Thoracic aorta (tissue), 2 donors: Measurements from ENCODE around the gene NPFFR2. TPM values are rescaled to one million over a fixed set of nuclear protein-coding genes. Genes with fewer than 3 reads are reported as not detected.

Source experiments
- ATAC-seq: fragments of 150-250 bp; one replicate; pipeline ENCODE4 v1.8.0; 2017; ENCODE audit warnings: low read depth; ENCODE audit not compliant: insufficient number of reproducible peaks, low FRiP score
- DNase-seq: peaks from one replicate; pipeline ENCODE4 v3.0.0-alpha.2; 2020; ENCODE audit warnings: low spot score
- H3K27ac ChIP-seq, 2 donors: fragments of 200-600 bp; sonication (generic); 1 replicate in 1 of 2; 2 replicates in 1 of 2; pipeline ENCODE4 v1.5.1; 2016; ENCODE audit warnings: mild to moderate bottlenecking in 2 of 2, moderate library complexity in 2 of 2
- H3K27me3 ChIP-seq: fragments of 200-600 bp; sonication (generic); replicated peaks from 2 replicates; pipeline ENCODE4 v1.6.0; 2016; ENCODE audit warnings: mild to moderate bottlenecking; ENCODE audit not compliant: insufficient read depth
- H3K36me3 ChIP-seq: fragments of 200-600 bp; sonication (generic); one replicate; pipeline ENCODE4 v1.5.1; 2016
- H3K4me1 ChIP-seq, 2 donors: fragments of 200-600 bp; sonication (generic); 1 replicate in 1 of 2; 2 replicates in 1 of 2; pipeline versions ENCODE4 v1.5.1 to v1.6.0; 2016; ENCODE audit warnings: low read depth in 2 of 2, mild to moderate bottlenecking in 1 of 2; ENCODE audit not compliant: control insufficient read depth in 1 of 2
- H3K4me3 ChIP-seq: fragments of 200-600 bp; sonication (generic); 2 replicates; pipeline ENCODE4 v1.5.1; 2016; ENCODE audit warnings: mild to moderate bottlenecking
- H3K9me3 ChIP-seq: fragments of 200-600 bp; sonication (generic); 2 replicates; pipeline ENCODE4 v1.5.1; 2016
- CTCF ChIP-seq: fragments of 200-600 bp; sonication (generic); IDR thresholded peaks from one replicate; pipeline ENCODE4 v1.5.1; 2019; ENCODE audit warnings: antibody characterized with exemption
- total RNA-seq, 2 donors: library from RNA; depleted of rRNA; stranded (reverse); fragments of >200 nt; gene quantifications; one replicate each; pipeline versions ENCODE4 v1.1.0 to v1.2.3, GENCODE V29; 2016

The NPFFR2 gene
- total RNA-seq, 2 donors from 2014 or later: 1.3 TPM; not detected in 1

DNA sequence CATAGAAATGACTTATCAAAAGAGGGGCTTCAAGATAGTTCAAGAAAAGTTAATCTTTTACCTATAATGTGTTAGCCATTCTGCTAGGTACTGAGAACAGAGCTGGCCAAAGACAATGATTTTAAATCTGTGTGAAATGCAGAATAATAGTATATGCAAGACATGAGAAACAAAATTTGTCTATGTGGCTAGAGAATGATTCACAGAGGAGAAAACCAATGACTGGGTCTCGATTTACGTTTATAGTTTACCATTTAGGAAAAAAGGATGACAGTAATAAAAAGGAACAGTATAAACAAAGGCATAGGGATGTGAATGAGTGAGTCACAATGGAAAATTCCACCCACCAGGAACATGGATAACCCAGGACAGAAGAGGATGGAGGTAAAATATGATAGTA is 31.9 kb downstream of the NPFFR2 start:
- no peak for ATAC-seq

DNA sequence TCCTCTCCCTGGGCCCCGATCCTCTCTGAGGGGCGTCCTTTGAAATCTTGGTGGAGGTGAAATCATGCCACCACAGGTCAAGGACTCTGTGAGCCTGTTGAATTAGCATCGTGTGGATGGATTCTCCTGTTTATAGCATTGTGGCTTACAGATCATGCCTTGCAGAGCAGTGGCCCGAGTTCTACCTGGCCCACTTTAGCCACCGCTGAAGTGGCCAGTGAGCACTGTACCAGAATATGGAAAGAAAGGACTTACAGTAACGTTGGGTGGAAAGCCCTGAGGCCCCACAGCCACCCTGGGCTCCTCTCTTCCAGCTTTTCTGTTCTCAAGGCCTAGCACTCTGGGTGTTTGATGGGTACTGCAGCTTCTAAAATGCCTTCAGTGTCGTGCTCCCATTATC is 35.3 kb downstream of the NPFFR2 start:
- H3K4me1 ChIP-seq: no peaks in the 10 kb centered on the region
- H3K9me3 ChIP-seq: no peaks in the 10 kb centered on the region
- no peak overlapping the region for H3K27ac ChIP-seq
- H3K27me3 ChIP-seq: no peaks in the 10 kb centered on the region
- H3K36me3 ChIP-seq: no peaks in the 10 kb centered on the region
- ATAC-seq (no peak), DNase-seq (no peak)
- TF ChIP-seq CTCF: no peak
- H3K4me3 ChIP-seq: no peak overlapping the region

More for the DNA sequence above, 31.9 kb downstream of the NPFFR2 start:
- Histone ChIP-seq H3K4me3 (no peak overlapping the region), H3K36me3 (no peaks in the 10 kb centered on the region), H3K4me1 (no peaks in the 10 kb centered on the region), H3K9me3 (no peaks in the 10 kb centered on the region), H3K27me3 (no peaks in the 10 kb centered on the region), H3K27ac (no peak overlapping the region)
- TF ChIP-seq CTCF: no peak
- no peak for DNase-seq

DNA sequence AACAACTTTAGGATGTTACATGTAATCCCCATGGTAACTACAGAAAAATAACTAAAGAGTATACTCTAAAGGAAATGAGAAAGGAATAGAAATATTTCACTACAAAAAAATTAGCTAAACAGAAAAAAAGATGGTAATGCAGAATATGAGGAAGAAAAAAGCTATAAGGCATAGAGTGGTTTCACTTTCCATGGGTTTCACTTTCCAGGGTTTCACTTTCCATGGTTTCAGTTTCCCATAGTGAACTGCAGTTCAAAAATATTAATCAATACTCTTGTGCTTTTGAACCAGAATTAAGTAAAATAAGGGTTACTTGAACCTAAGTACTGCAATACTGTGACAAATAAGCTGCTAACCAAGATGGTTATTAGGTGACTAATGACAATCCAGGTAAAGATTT is 42.0 kb downstream of the NPFFR2 start:
- ATAC-seq: no peak
- H3K27ac ChIP-seq: no peak overlapping the region
- no peaks in the 10 kb centered on the region for H3K9me3 ChIP-seq
- no peak for TF ChIP-seq CTCF
- H3K4me3 ChIP-seq: no peak overlapping the region
- H3K4me1 ChIP-seq: no peaks in the 10 kb centered on the region
- H3K36me3 ChIP-seq: no peaks in the 10 kb centered on the region
- DNase-seq: no peak
- no peaks in the 10 kb centered on the region for H3K27me3 ChIP-seq

DNA sequence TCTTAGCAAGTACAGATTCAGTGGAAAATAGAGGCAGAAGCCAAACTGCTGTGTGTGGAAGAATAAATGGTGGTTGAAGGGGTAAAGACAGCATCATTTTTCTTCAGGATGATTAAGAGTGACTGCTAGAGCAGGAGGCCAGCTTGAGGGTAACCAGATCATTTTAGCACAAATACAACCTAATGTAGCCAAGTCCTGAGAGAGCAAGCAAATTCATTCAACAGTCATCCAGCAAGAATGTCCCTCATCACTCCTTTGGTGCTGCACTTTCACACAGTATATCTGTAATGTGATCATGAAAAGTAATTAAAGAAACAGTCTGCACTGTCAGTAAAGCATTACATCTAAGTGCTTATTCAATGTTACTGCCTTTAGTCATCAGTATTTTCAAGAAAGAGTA is 44.8 kb downstream of the NPFFR2 start:
- Histone ChIP-seq H3K9me3 (no peaks in the 10 kb centered on the region), H3K27ac (no peak overlapping the region), H3K27me3 (no peaks in the 10 kb centered on the region), H3K36me3 (no peaks in the 10 kb centered on the region), H3K4me1 (no peaks in the 10 kb centered on the region), H3K4me3 (no peak overlapping the region)
- DNase-seq (no peak), ATAC-seq (no peak)
- no peak for TF ChIP-seq CTCF

GRCh38 chr4:72077346-72077745 is 45.5 kb downstream of the NPFFR2 start:
- no peaks in the 10 kb centered on the region for H3K27me3 ChIP-seq

More at GRCh38 chr4:72077346-72077745, 45.5 kb downstream of the NPFFR2 start:
- Histone ChIP-seq H3K4me1 (no peaks in the 10 kb centered on the region), H3K27ac (no peak overlapping the region), H3K36me3 (no peaks in the 10 kb centered on the region), H3K4me3 (no peak overlapping the region), H3K9me3 (no peaks in the 10 kb centered on the region)
- TF ChIP-seq CTCF: no peak
- no peak for DNase-seq
- no peak for ATAC-seq
